ENCODE results near the gene RPL18A.

The RPL18A gene

GRCh38 chr19:17841810-17842662 lies 17.7 kb upstream of the RPL18A start:
- DNase-seq (ENCODE audit: low read depth in 2 of 2, low spot score in 1 of 2), result no peak

DNA sequence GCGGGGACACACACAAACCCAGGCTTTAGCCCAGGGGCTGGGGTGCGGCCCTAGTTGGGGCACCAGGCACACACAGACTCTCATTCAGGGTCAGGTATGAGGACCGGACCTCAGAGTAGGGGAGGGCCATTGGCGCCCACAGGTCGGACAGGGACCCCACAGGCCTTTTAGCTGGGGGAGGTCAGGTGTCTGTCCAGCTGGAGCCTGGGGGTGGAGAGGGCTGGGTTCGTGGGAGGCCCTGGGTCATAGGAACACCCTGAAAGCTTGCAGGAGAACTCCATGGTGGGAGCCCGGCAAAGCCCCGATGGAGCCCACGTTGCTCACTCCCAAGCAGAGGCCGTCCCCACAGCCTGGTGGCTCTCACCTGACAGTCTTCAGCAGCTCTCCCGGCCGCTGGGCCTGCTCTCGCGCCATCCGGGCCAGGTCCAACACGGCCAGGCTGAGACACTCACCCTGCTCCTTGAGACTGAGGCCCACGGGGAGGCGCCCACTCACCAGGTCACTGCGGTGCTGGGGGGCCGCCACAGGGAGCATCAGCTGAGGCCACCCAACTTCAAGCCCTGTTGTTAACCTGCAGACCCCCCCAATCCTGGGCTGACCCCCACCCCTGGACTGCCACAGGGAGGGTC lies 16.9 kb upstream of the RPL18A start:
- no peak for DNase-seq (ENCODE audit: low read depth in 2 of 2, low spot score in 1 of 2)

- no peak for DNase-seq (ENCODE audit: low read depth in 2 of 2, low spot score in 1 of 2)
These were observed 16.4 kb upstream of the RPL18A start for GRCh38 chr19:17843292-17843827.

DNA sequence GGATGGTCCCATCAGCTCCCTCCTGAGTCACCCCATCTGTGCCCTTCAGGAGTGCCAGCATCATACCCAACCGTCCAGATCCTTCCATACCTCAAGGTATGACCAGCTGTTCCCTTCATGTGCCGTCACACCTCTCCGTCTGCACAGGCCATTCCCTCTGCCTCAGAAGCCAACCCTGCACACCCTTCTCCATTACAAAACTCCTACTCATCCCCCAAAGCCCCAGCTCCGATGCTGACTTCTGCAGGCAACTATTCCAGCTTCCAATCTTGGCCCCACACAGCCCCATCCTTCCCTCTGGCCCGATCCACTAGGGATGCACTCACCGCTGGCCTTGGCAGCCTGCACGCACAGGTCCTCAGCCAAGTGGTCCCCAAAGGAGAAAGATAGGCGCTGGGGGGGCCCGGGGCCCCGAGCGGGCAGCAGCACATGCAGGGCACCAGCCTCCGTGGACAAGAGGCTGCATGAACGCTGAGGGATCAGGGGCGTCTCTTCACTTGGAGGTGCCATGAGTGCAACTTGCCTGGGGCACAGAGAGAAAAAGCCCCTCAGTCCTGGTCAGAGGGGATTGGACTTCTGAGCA lies 15.7 kb upstream of the RPL18A start:
- DNase-seq (ENCODE audit: low read depth in 2 of 2, low spot score in 1 of 2), result no peak

- DNase-seq (ENCODE audit: low read depth in 2 of 2, low spot score in 1 of 2), result no peak
These were observed 13.6 kb upstream of the RPL18A start for GRCh38 chr19:17846146-17846545.

- DNase-seq (ENCODE audit: low read depth in 2 of 2, low spot score in 1 of 2), result peak; percentile 76 to 82
These were observed 12.0 kb upstream of the RPL18A start, which contains the start of gene JAK3 for GRCh38 chr19:17847538-17848366. Gene JAK3 (minus strand): TSS chr19:17847982. CDS start chr19:17844417, 3,565 bp downstream.

DNA sequence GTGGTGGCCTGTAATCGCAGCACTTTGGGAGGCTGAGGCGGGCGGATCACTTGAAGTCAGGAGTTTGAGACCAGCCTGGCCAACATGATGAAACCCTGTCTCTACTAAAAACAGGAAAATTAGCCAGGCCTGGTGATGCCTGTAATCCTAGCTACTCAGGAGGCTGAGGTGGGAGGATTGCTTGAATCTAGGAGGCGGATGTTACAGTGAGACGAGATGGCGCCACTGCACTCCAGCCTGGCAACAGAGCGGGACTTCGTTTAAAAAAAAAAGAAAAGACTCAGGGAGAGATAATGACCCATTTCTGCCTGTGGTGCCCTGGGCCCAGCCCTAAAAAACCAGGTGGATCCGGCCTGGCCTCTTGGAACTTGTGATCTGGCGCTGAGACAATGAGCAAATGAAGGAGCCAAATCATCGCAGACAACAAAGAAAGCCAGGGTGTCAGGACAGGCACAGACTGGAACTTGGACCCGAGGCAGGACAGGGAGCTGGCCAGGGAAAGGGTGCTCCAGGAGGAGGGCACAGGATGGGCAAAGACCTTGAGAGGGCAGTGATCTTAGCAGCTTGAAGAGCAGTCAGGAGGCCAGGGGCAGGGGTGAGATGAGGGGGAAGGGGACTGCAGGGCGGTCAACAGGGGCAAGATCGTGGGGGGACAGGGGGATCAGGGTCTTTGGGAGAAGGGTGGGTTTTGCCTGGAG lies 11.0 kb upstream of the RPL18A start:
- no peak for DNase-seq (ENCODE audit: low read depth in 2 of 2, low spot score in 1 of 2)

GRCh38 chr19:17854061-17854460 lies 5.6 kb upstream of the RPL18A start:
- DNase-seq (ENCODE audit: low read depth in 2 of 2, low spot score in 1 of 2), result no peak

DNA sequence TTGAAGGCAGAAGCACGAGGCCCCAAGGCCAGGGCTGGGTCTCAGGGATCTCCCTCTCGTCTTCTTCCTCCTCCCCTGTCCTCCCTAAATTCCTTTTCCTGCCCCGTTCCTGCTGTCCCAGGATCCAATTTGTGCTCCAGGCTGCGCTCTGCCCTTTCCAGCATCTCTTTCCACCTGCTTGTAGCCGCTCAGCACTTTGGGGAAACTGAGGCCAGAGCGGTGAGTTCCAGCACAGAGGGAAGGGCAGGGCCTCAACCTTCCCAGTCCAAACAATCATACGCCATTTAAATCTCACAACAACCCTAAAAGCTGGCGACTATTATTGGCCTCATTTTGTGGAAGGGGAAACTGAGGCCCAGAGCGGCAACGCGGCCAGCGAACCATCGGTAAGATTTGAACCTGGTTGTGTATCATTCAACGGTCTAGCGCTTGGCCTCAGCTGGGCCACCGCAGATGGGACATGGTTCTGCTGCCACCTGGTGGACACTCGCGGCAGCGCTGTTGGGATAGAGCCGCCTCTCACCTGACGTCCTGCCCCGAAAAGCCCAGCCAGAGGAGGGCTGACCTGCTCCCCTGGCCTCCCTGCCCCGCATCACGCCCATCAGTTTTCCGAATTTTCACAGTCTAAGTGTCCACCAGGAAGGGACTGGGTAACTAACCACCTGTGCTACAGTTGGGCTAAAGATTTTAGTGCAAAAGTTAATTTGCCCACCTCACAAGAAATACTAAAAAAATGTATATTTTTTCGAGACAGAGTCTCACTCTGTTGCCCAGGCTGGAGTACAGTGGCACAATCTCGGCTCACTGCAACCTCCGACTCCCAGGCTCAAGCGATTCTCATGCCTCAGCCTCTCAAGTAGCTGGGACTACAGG lies 4.2 kb upstream of the RPL18A start:
- DNase-seq (ENCODE audit: low read depth in 2 of 2, low spot score in 1 of 2), result peak; percentile 75 to 93

- DNase-seq (ENCODE audit: low read depth in 2 of 2, low spot score in 1 of 2), result no peak
These were observed 752 bp downstream of the RPL18A start for GRCh38 chr19:17860331-17860992.

- DNase-seq (ENCODE audit: low read depth in 2 of 2, low spot score in 1 of 2), result no peak
These were observed 1.3 kb downstream of the RPL18A start for GRCh38 chr19:17860993-17861360.

GRCh38 chr19:17861542-17862402 lies 2.1 kb downstream of the RPL18A start:
- no peak for DNase-seq (ENCODE audit: low read depth in 2 of 2, low spot score in 1 of 2)

DNA sequence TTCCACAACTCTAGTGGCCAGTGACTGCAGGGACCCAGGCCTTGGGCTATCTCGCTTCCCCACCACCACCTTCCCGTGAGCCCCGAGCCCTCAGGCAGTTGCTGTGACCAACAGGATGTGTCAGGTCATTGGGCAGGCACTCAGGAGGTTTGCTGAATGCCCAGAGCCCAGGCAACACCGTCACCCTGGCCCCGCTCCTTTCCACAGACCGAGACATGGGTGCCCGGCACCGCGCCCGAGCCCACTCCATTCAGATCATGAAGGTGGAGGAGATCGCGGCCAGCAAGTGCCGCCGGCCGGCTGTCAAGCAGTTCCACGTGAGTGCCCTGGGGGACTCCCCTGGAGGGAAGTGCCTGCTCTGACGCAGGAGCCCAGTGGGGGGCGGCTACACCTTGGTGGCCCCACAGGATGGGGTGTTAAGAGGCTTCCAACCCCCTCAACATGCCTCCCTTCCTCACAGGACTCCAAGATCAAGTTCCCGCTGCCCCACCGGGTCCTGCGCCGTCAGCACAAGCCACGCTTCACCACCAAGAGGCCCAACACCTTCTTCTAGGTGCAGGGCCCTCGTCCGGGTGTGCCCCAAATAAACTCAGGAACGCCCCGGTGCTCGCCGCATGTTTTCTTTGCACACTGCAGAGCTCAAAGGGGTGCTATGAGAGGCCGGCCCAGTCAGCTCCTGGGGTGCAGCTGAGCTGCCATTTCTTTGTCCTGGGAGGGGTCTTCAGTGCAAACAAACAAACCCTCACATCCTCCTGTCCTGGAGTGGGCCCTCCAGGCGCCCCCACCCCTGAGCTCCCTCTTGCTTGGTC lies 3.2 kb downstream of the RPL18A start:
- no peak for DNase-seq (ENCODE audit: low read depth in 2 of 2, low spot score in 1 of 2)

DNA sequence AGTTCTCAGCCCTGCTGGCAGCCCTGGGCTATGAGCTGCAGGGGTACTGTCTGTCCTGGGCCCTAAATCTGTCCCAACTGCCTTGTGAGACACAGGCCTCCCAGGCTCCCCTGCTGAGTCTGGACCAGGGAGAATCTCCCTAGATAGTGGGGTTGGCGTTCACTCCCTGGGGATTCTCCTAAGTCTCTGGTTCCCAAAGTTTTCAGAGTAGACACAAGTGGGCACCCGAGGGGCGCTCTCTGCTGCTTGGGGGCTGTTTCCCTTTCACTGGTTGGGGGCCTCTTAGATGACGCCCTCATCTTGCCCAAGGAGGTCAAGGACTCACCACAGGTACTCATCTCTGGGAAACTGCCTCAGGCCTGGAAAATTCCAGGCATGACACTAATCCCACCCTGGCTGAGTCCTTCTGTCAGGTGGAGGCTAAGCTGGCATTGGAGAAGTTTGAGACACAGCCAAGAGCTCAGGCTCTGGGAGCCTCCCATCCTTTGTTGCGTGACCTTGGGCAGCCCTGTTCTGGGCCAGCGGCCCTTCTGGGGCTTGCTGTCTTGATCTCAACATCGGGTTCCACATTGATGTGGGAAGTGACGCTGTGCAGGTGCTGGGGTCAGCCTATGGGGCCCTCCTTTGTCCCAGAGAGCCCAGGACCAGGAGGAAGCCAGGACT lies 3.9 kb downstream of the RPL18A start:
- DNase-seq (ENCODE audit: low read depth in 2 of 2, low spot score in 1 of 2), result no peak

- no peak for DNase-seq (ENCODE audit: low read depth in 2 of 2, low spot score in 1 of 2)
These were observed 5.9 kb downstream of the RPL18A start for GRCh38 chr19:17865364-17866311.

All from stimulated activated CD8-positive, alpha-beta memory T cell treated with anti-CD3 and anti-CD28 coated beads, Interleukin-4, amount 100 ng/mL, for 4 hours (primary cell).